K562 (cell line): ENCODE results near the gene MAN1A1. TPM values are rescaled to one million over a fixed set of nuclear protein-coding genes. Genes with fewer than 3 reads are reported as not detected.

Source experiments
- C11orf30 ChIP-seq: fragments of 450-650 bp; IDR thresholded peaks from 2 replicates; pipeline ENCODE4 v1.6.1; 2016; ENCODE audit warnings: low read depth, mild to moderate bottlenecking
- CBFA2T2 ChIP-seq: fragments of 450-650 bp; conservative IDR thresholded peaks from 2 replicates; pipeline ENCODE4 v1.6.1; 2017; ENCODE audit warnings: mild to moderate bottlenecking
- ELF2 ChIP-seq: fragments of 250-450 bp; sonication (Bioruptor Pico); IDR thresholded peaks from 2 replicates; pipeline ENCODE4 v1.5.0; 2021; ENCODE audit warnings: mild to moderate bottlenecking
- FOS ChIP-seq: IDR thresholded peaks from 3 replicates; pipeline ENCODE4 v1.6.1; 2011; ENCODE audit not compliant: insufficient read length; ENCODE audit errors: extremely low read depth
- GTF2A2 ChIP-seq: IDR thresholded peaks from 2 replicates; pipeline ENCODE4 v1.6.1; 2016; ENCODE audit warnings: mild to moderate bottlenecking, missing genetic modification characterization, missing compliant biosample characterization
- HES1 ChIP-seq: fragments of 450-650 bp; IDR thresholded peaks from 2 replicates; pipeline ENCODE4 v1.6.1; 2016; ENCODE audit warnings: low read depth, mild to moderate bottlenecking, moderate library complexity
- ID3 ChIP-seq, 2 experiments: fragments of 250-450 bp in 1 of 2; fragments of 450-650 bp in 1 of 2; sonication (Bioruptor Pico) in 1 of 2; IDR thresholded peaks; 2 replicates each; pipeline versions ENCODE4 v1.6.1 to v1.8.0; 2016 to 2021; ENCODE audit warnings: mild to moderate bottlenecking in 2 of 2, moderate library complexity in 2 of 2, missing compliant biosample characterization in 1 of 2, missing genetic modification characterization in 1 of 2
- NFATC3 ChIP-seq: fragments of 450-650 bp; IDR thresholded peaks from 2 replicates; pipeline ENCODE4 v1.6.1; 2017; ENCODE audit warnings: mild to moderate bottlenecking
- NFXL1 ChIP-seq: fragments of 450-650 bp; formaldehyde crosslinking; IDR thresholded peaks from 2 replicates; pipeline ENCODE4 v1.4.0; 2021; ENCODE audit warnings: mild to moderate bottlenecking
- SMAD1 ChIP-seq: fragments of 150-350 bp; IDR thresholded peaks from 2 replicates; pipeline ENCODE4 v1.6.1; 2014; ENCODE audit warnings: low read length, low read depth; ENCODE audit not compliant: partially characterized antibody
- STAT5B ChIP-seq: fragments of 250-450 bp; sonication (Bioruptor Pico); IDR thresholded peaks from 2 replicates; pipeline ENCODE4 v1.8.0; 2021; ENCODE audit warnings: mild to moderate bottlenecking, inconsistent platforms
- TAF1 ChIP-seq: IDR thresholded peaks from 2 replicates; pipeline ENCODE4 v1.6.1; 2011; ENCODE audit warnings: mild to moderate bottlenecking, low read length, moderate library complexity; ENCODE audit not compliant: insufficient read depth, control insufficient read depth, severe bottlenecking; ENCODE audit errors: extremely low read depth
- TBL1XR1 ChIP-seq, 2 experiments: IDR thresholded peaks; 2 replicates each; pipeline ENCODE4 v1.6.1; 2012; ENCODE audit warnings: improper control_type of control experiment in 2 of 2, low read length in 2 of 2, mild to moderate bottlenecking in 1 of 2
- TCF3 ChIP-seq: sonication (generic); formaldehyde crosslinking; IDR thresholded peaks from 2 replicates; pipeline ENCODE4 v1.4.0; 2020; ENCODE audit warnings: mild to moderate bottlenecking, missing genetic modification reagents
- TEAD2 ChIP-seq: fragments of 450-650 bp; IDR thresholded peaks from 2 replicates; pipeline ENCODE4 v1.6.1; 2016; ENCODE audit warnings: missing genetic modification characterization, control low read depth, missing compliant biosample characterization
- ZBTB33 ChIP-seq: sonication (generic); formaldehyde crosslinking; IDR thresholded peaks from 2 replicates; pipeline ENCODE4 v1.8.1; 2023; ENCODE audit warnings: mild to moderate bottlenecking, missing genetic modification reagents
- ZHX1 ChIP-seq: fragments of 150-350 bp; conservative IDR thresholded peaks from 2 replicates; pipeline ENCODE4 v1.6.1; 2014; ENCODE audit warnings: low read length
- ZKSCAN3 ChIP-seq: fragments of 250-450 bp; sonication (Bioruptor Pico); IDR thresholded peaks from 2 replicates; pipeline ENCODE4 v1.4.0; 2020
- ZNF146 ChIP-seq: IDR thresholded peaks from one replicate; pipeline ENCODE4 v1.6.1; 2018; ENCODE audit warnings: missing compliant biosample characterization; ENCODE audit not compliant: unreplicated experiment
- ZNF224 ChIP-seq: sonication (generic); formaldehyde crosslinking; IDR thresholded peaks from 2 replicates; pipeline ENCODE4 v1.8.0; 2022; ENCODE audit warnings: mild to moderate bottlenecking, missing genetic modification reagents
- ZNF23 ChIP-seq: fragments of 250-450 bp; sonication (Bioruptor Pico); IDR thresholded peaks from 2 replicates; pipeline ENCODE4 v1.4.0; 2020; ENCODE audit warnings: mild to moderate bottlenecking
- ZNF280B ChIP-seq: fragments of 250-450 bp; sonication (Bioruptor Pico); IDR thresholded peaks from 2 replicates; pipeline ENCODE4 v1.5.1; 2021; ENCODE audit warnings: mild to moderate bottlenecking
- ZNF41 ChIP-seq: fragments of 250-450 bp; sonication (Bioruptor Pico); conservative IDR thresholded peaks from 2 replicates; pipeline ENCODE4 v1.4.0; 2020; ENCODE audit warnings: mild to moderate bottlenecking
- ZZZ3 ChIP-seq: fragments of 450-650 bp; IDR thresholded peaks from 2 replicates; pipeline ENCODE4 v1.6.1; 2016; ENCODE audit warnings: antibody characterized with exemption, mild to moderate bottlenecking, moderate library complexity
- polyA plus RNA-seq, 8 experiments: library from polyadenylated mRNA; depleted of rRNA in 4 of 8; stranded (reverse) in 5 of 8; unstranded in 3 of 8; fragments of >200 nt; fragmentation: Nextera tagmentation in 2 of 8; fragmentation: Illumina TruSeq in 1 of 8; extraction: Ambion mirVana in 2 of 8; extraction: Trizol in 1 of 8; gene quantifications; 2 replicates each; pipeline versions ENCODE4 v1.2.1 to v1.2.3, GENCODE V29; 2011 to 2014; ENCODE audit warnings: inconsistent platforms in 1 of 8, missing spikeins in 1 of 8
- total RNA-seq, 7 experiments: library from RNA; depleted of rRNA in 6 of 7; stranded (reverse); fragments of >200 nt in 6 of 7; fragmentation: Illumina TruSeq in 2 of 7; extraction: Trizol in 2 of 7; gene quantifications; 2 replicates each; pipeline versions ENCODE4 v1.2.1 to v1.2.3, GENCODE V29; 2011 to 2021; ENCODE audit warnings: low replicate concordance in 1 of 7

Gene MAN1A1
- total and polyA plus RNA-seq, 9 of the 15 experiments (the other 6 are each of a cell fraction or from before 2014, with no cell fraction given): 24.5 to 78.4 (median 59.7) TPM

- no peak for TF ChIP-seq FOS
- peak; percentile 96 for TF ChIP-seq CBFA2T2
- TF ChIP-seq TCF3 (CRISPR knock-in tag): peak; percentile 96
- TF ChIP-seq C11orf30: no peak
- peak; percentile 49 for TF ChIP-seq HES1
- TF ChIP-seq ZZZ3: no peak
- TF ChIP-seq ZHX1: no peak
- TF ChIP-seq ZNF280B (CRISPR knock-in tag): no peak
- TF ChIP-seq NFXL1 (CRISPR knock-in tag): no peak
- TF ChIP-seq GTF2A2 (tag): no peak
- TF ChIP-seq ELF2: no peak
- TF ChIP-seq TEAD2 (tag): no peak
- peak; percentile 62 for TF ChIP-seq SMAD1
- no peak for TF ChIP-seq ZNF224 (CRISPR knock-in tag)
- no peak for TF ChIP-seq NFATC3
- no peak for TF ChIP-seq ZKSCAN3
- TF ChIP-seq TAF1: peak; percentile 55
- TF ChIP-seq ID3 (CRISPR knock-in tag; IDR thresholded peaks at IDR 0.05): no peak
- 0 out of 2 replicates have a peak, but pooled peaks have one; percentile 34 for TF ChIP-seq ID3 (tag; IDR thresholded peaks at IDR 0.05)
- TF ChIP-seq STAT5B: no peak
- no peak for TF ChIP-seq ZBTB33 (CRISPR knock-in tag)
- no peak for TF ChIP-seq ZNF41
- TF ChIP-seq TBL1XR1 (IDR thresholded peaks at IDR 0.05; ENCODE audit: low read length in 2 of 2): peak; percentile 98
- no peak for TF ChIP-seq ZNF146
- no peak for TF ChIP-seq ZNF23
Measured at GRCh38 chr6:119324718-119325117, 24.8 kb downstream of the MAN1A1 start (continued).
